Trophoblast cell (in vitro differentiated cells and primary cell): ENCODE results near the gene LRBA.

Source experiments
- DNase-seq, 2 donors: peaks; one replicate each; pipeline ENCODE4 v3.0.0-alpha.2; 2016
- H2AFZ ChIP-seq: 2 replicates; pipeline ENCODE4 v1.6.1; 2013; ENCODE audit warnings: low read length, moderate library complexity, mild to moderate bottlenecking; ENCODE audit not compliant: insufficient read depth, poor library complexity
- H2AK5ac ChIP-seq: 2 replicates; pipeline ENCODE4 v1.6.1; 2013; ENCODE audit warnings: mild to moderate bottlenecking, low read length
- H2BK120ac ChIP-seq: 2 replicates; pipeline ENCODE4 v1.6.1; 2013; ENCODE audit warnings: low read length, mild to moderate bottlenecking, moderate library complexity; ENCODE audit not compliant: insufficient read depth, poor library complexity
- H2BK12ac ChIP-seq: 2 replicates; pipeline ENCODE4 v1.6.1; 2013; ENCODE audit warnings: mild to moderate bottlenecking, low read length, moderate library complexity
- H2BK5ac ChIP-seq: 2 replicates; pipeline ENCODE4 v1.6.1; 2013; ENCODE audit warnings: low read length, low read depth, moderate library complexity, mild to moderate bottlenecking; ENCODE audit not compliant: poor library complexity
- H3K14ac ChIP-seq: 2 replicates; pipeline ENCODE4 v1.6.1; 2013; ENCODE audit warnings: mild to moderate bottlenecking, low read length
- H3K18ac ChIP-seq: 2 replicates; pipeline ENCODE4 v1.6.1; 2013; ENCODE audit warnings: mild to moderate bottlenecking, low read length
- H3K23ac ChIP-seq: 2 replicates; pipeline ENCODE4 v1.6.1; 2013; ENCODE audit warnings: low read length
- H3K27ac ChIP-seq: 2 replicates; pipeline ENCODE4 v1.5.1; 2013; ENCODE audit warnings: low read depth, mild to moderate bottlenecking, inconsistent platforms, low read length, moderate library complexity
- H3K27me3 ChIP-seq: 2 replicates; pipeline ENCODE4 v1.6.1; 2013; ENCODE audit warnings: inconsistent platforms, mild to moderate bottlenecking, low read length, moderate library complexity; ENCODE audit not compliant: insufficient read depth
- H3K36me3 ChIP-seq, 2 experiments: 1 replicate in 1 of 2; 2 replicates in 1 of 2; pipeline ENCODE4 v1.6.1; 2013; ENCODE audit warnings: low read length in 2 of 2, mild to moderate bottlenecking in 2 of 2, moderate library complexity in 1 of 2; ENCODE audit not compliant: insufficient read depth in 2 of 2, control insufficient read depth in 1 of 2
- H3K4ac ChIP-seq: 2 replicates; pipeline ENCODE4 v1.6.1; 2013; ENCODE audit warnings: low read depth, mild to moderate bottlenecking, low read length, moderate library complexity
- H3K4me1 ChIP-seq, 2 experiments: 1 replicate in 1 of 2; 2 replicates in 1 of 2; pipeline ENCODE4 v1.6.1; 2013; ENCODE audit warnings: low read length in 2 of 2, mild to moderate bottlenecking in 2 of 2, moderate library complexity in 1 of 2; ENCODE audit not compliant: insufficient read depth in 2 of 2, control insufficient read depth in 1 of 2
- H3K4me2 ChIP-seq: 2 replicates; pipeline ENCODE4 v1.6.1; 2013; ENCODE audit warnings: inconsistent platforms, mild to moderate bottlenecking, low read length, moderate library complexity
- H3K4me3 ChIP-seq: 2 replicates; pipeline ENCODE4 v1.5.1; 2013; ENCODE audit warnings: mild to moderate bottlenecking, low read depth, low read length, inconsistent platforms
- H3K79me1 ChIP-seq: one replicate; pipeline ENCODE4 v1.6.1; 2013; ENCODE audit warnings: low read length
- H3K79me2 ChIP-seq: 2 replicates; pipeline ENCODE4 v1.6.1; 2013; ENCODE audit warnings: low read length, mild to moderate bottlenecking; ENCODE audit not compliant: control insufficient read depth, insufficient read depth, poor library complexity
- H3K9ac ChIP-seq: 2 replicates; pipeline ENCODE4 v1.6.1; 2013; ENCODE audit warnings: mild to moderate bottlenecking, low read length
- H3K9me3 ChIP-seq: 2 replicates; pipeline ENCODE4 v1.6.1; 2013; ENCODE audit warnings: low read depth, mild to moderate bottlenecking, control low read depth, inconsistent platforms, low read length; ENCODE audit not compliant: insufficient read depth
- H4K12ac ChIP-seq: 2 replicates; pipeline ENCODE4 v1.6.1; 2013; ENCODE audit warnings: low read depth, mild to moderate bottlenecking, low read length, moderate library complexity
- H4K8ac ChIP-seq: 2 replicates; pipeline ENCODE4 v1.6.1; 2013; ENCODE audit warnings: low read depth, mild to moderate bottlenecking, low read length, moderate library complexity
- H4K91ac ChIP-seq: one replicate; pipeline ENCODE4 v1.6.1; 2013; ENCODE audit warnings: low read depth, mild to moderate bottlenecking, low read length, moderate library complexity
- WGBS: extraction: QIAGEN DNeasy Blood & Tissue Kit; methylation state at CpG from one replicate; pipeline ENCODE4 v1.1.7; 2013; ENCODE audit warnings: missing lambda C conversion rate; ENCODE audit not compliant: insufficient read length, insufficient coverage; ENCODE audit errors: extremely low coverage; 5-methylcytosine and 5-hydroxymethylcytosine counted together

LRBA gene

DNA sequence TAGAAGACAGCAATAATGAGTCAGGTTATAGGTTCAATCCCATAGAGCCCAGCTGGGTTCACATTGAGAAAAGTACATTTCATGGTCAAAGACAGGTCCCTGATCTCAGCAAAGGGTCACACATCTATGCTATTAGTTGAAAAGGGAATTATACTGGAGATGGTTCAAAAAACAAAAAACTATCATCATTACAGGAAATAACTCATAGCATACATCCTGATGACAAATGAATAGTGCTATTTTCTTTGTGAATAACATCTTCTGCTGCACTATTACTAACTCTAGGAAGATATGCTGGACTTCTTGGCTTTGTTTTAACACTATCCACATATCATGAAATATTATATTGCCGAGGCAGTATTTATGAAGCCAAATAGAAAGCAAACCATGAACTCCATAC, 635.6 kb downstream of the LRBA start:
- Histone ChIP-seq H4K91ac (no peak overlapping the region), H3K4ac (no peak overlapping the region), H3K9ac (no peak overlapping the region), H2BK12ac (no peak overlapping the region), H3K4me1 (no peaks in the 10 kb centered on the region), H3K4me2 (no peak overlapping the region), H2BK120ac (no peak overlapping the region), H3K79me1 (no peaks in the 10 kb centered on the region), H3K14ac (no peak overlapping the region), H2BK5ac (no peak overlapping the region), H3K79me2 (no peaks in the 10 kb centered on the region), H2AK5ac (no peak overlapping the region), H3K27ac (no peak overlapping the region), H3K4me3 (no peak overlapping the region), H3K36me3 (no peaks in the 10 kb centered on the region), H3K18ac (no peak overlapping the region), H3K27me3 (no peaks in the 10 kb centered on the region), H4K8ac (no peak overlapping the region), H3K23ac (no peak overlapping the region), H3K9me3 (no peaks in the 10 kb centered on the region), H2AFZ (no peak overlapping the region), H4K12ac (no peak overlapping the region)
- no peak for DNase-seq
- WGBS, result no CpG with 5 or more reads among the region's 1 CpG

DNA sequence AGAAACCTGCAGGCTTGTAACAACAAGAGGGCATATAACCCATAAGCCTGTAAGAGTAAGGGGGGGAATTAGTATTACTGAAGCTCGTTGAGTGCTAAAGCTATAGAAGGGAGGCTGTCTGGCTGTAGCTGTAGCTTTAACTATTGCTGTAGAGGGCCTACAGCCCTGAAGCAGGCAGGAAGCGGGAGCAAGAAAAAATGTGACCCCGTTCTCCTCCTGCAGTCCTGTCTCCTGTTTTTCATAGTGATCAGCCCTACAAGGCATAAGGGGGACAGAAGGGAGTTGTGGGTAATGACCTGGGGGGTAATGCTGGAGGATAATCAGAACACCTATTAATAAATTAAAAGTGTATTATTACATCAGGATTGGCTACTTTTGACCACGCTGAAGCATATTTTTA, 640.1 kb downstream of the LRBA start:
- no peak overlapping the region for H2BK12ac ChIP-seq
- no peak overlapping the region for H2AFZ ChIP-seq
- H3K36me3 ChIP-seq, result no peaks in the 10 kb centered on the region
- H4K12ac ChIP-seq, result no peak overlapping the region
- H3K4me2 ChIP-seq, result no peak overlapping the region
- H3K18ac ChIP-seq, result no peak overlapping the region
- no peak overlapping the region for H2AK5ac ChIP-seq
- H3K4me3 ChIP-seq, result no peak overlapping the region
- H3K9ac ChIP-seq, result no peak overlapping the region
- no peaks in the 10 kb centered on the region for H3K4me1 ChIP-seq
- WGBS, result no CpG with 5 or more reads among the region's 4 CpGs
- no peak overlapping the region for H3K23ac ChIP-seq
- no peaks in the 10 kb centered on the region for H3K9me3 ChIP-seq
- H3K4ac ChIP-seq, result no peak overlapping the region
- no peak overlapping the region for H2BK5ac ChIP-seq
- H4K91ac ChIP-seq, result no peak overlapping the region
- no peaks in the 10 kb centered on the region for H3K79me1 ChIP-seq
- H3K79me2 ChIP-seq, result no peaks in the 10 kb centered on the region
- H3K14ac ChIP-seq, result no peak overlapping the region
- no peak for DNase-seq
- H4K8ac ChIP-seq, result no peak overlapping the region
- no peak overlapping the region for H2BK120ac ChIP-seq
- H3K27ac ChIP-seq, result no peak overlapping the region
- H3K27me3 ChIP-seq, result no peaks in the 10 kb centered on the region

DNA sequence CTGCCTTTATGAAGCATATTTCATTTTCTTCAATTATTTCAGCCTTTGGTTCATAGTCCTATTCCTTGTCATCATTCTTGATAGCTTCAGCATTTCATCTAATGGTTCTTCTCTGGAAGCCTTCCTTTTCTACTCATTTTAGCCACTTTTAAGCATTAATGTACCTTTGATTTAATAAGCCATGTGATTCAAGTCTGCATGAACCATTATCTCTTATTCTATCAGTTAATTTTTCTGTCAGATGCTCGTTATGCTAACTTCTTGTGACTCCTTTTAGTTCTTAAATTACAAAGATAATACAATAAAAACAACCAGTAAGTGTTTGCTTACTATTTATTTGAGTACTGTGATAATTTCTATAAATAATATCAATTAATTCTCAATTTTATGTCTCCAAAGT, 643.2 kb downstream of the LRBA start:
- H3K4ac ChIP-seq, result no peak overlapping the region
- no peak overlapping the region for H3K23ac ChIP-seq
- no peaks in the 10 kb centered on the region for H3K27me3 ChIP-seq
- H4K91ac ChIP-seq, result no peak overlapping the region
- no peak overlapping the region for H2BK120ac ChIP-seq
- H3K79me2 ChIP-seq, result no peaks in the 10 kb centered on the region
- no peak overlapping the region for H3K9ac ChIP-seq
- H4K12ac ChIP-seq, result no peak overlapping the region
- WGBS, result no CpG with 5 or more reads among the region's 1 CpG
- H3K4me2 ChIP-seq, result no peak overlapping the region
- H2AFZ ChIP-seq, result no peak overlapping the region
- no peak overlapping the region for H3K4me3 ChIP-seq
- H3K9me3 ChIP-seq, result no peaks in the 10 kb centered on the region
- H2BK12ac ChIP-seq, result no peak overlapping the region
- H3K79me1 ChIP-seq, result no peaks in the 10 kb centered on the region
- no peak overlapping the region for H2BK5ac ChIP-seq
- H3K36me3 ChIP-seq, result no peaks in the 10 kb centered on the region
- H2AK5ac ChIP-seq, result no peak overlapping the region
- H3K4me1 ChIP-seq, result no peaks in the 10 kb centered on the region
- H4K8ac ChIP-seq, result no peak overlapping the region
- no peak for DNase-seq
- H3K14ac ChIP-seq, result no peak overlapping the region
- H3K18ac ChIP-seq, result no peak overlapping the region
- H3K27ac ChIP-seq, result no peak overlapping the region

DNA sequence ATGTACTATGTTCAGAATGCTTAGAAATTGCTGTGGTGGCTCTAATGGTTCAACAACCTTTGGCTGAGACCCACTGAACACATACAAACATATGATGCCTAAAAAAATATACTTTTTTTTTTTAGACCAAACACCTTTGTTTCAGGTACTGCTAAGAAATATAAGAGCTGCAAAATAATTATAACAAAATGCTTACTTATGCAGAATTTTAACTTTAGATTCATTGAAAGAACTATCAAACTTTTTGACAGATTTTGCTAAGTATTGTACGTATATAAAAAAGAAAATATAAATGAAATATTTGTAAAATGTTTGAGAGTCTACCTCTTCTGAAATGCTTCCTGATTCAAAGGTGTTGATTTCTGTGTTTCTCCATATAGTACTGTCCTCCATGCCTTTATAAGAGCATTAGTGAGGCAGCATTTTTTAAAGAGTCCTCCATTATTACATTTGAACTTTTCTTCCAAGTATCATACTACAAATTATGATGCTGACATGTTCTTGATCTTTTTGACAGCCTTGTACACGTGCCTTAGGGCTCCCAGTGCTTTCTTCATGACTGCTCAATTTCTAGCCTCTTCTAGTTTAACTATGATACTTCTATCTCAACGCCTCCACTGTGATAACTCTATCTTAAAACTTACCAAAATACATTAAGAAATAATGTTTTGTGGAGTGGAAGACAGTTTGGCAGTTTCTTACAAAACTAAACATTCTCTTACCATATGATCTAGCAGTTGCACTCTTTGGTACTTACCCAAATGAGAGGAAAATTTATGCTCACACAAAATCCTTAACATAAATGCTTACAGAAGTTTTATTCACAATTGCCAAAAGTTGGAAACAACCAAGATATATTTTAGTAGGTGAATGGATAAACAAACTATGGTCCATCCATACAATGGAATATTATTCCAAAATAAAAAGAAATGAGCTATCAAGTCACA, 645.4 kb downstream of the LRBA start:
- no peak overlapping the region for H2AFZ ChIP-seq
- no peak overlapping the region for H4K8ac ChIP-seq
- H3K4me2 ChIP-seq, result no peak overlapping the region
- H3K9ac ChIP-seq, result no peak overlapping the region
- no peak overlapping the region for H3K23ac ChIP-seq
- no peak overlapping the region for H3K18ac ChIP-seq
- no peaks in the 10 kb centered on the region for H3K9me3 ChIP-seq
- no peak overlapping the region for H2BK5ac ChIP-seq
- no CpG with 5 or more reads among the region's 3 CpGs for WGBS
- H3K4me3 ChIP-seq, result no peak overlapping the region
- H4K91ac ChIP-seq, result no peak overlapping the region
- no peak overlapping the region for H2BK120ac ChIP-seq
- no peak overlapping the region for H3K27ac ChIP-seq
- DNase-seq, result no peak
- no peak overlapping the region for H2AK5ac ChIP-seq
- no peaks in the 10 kb centered on the region for H3K4me1 ChIP-seq
- no peak overlapping the region for H3K14ac ChIP-seq
- H3K4ac ChIP-seq, result no peak overlapping the region
- no peaks in the 10 kb centered on the region for H3K79me1 ChIP-seq
- no peaks in the 10 kb centered on the region for H3K27me3 ChIP-seq
- H4K12ac ChIP-seq, result no peak overlapping the region
- no peaks in the 10 kb centered on the region for H3K79me2 ChIP-seq
- no peak overlapping the region for H2BK12ac ChIP-seq
- no peaks in the 10 kb centered on the region for H3K36me3 ChIP-seq
